Right lobe of liver (tissue), 6 donors: ENCODE data around the gene CPT2. TPM values are rescaled to one million over a fixed set of nuclear protein-coding genes. Genes with fewer than 3 reads are reported as not detected.

Source experiments
- ATAC-seq, 4 donors: fragments of 200-7000 bp; cut with Tn5 transposase; one replicate each; pipeline ENCODE4 v1.9.1; 2020; ENCODE audit warnings: mild to moderate bottlenecking in 4 of 4, moderate library complexity in 4 of 4
- DNase-seq, 3 donors: peaks; one replicate each; pipeline ENCODE4 v3.0.0-alpha.2; 2020
- H3K27ac ChIP-seq, 3 donors: fragments of 200-600 bp; one replicate each; pipeline ENCODE4 v1.8.0; 2022
- H3K27me3 ChIP-seq, 2 donors: fragments of 200-600 bp; one replicate each; pipeline ENCODE4 v1.8.0; 2022
- H3K36me3 ChIP-seq, 4 donors: fragments of 200-600 bp; sonication (generic) in 1 of 4; one replicate each; pipeline versions ENCODE4 v1.5.1 to v1.8.0; 2017 to 2022; ENCODE audit warnings: control low read depth in 1 of 4
- H3K4me1 ChIP-seq, 4 donors: fragments of 200-600 bp; sonication (generic) in 1 of 4; one replicate each; pipeline versions ENCODE4 v1.5.1 to v1.8.0; 2017 to 2022; ENCODE audit warnings: control low read depth in 1 of 4
- H3K4me3 ChIP-seq, 3 donors: fragments of 200-600 bp; one replicate each; pipeline ENCODE4 v1.8.0; 2022
- H3K9me3 ChIP-seq, 4 donors: fragments of 200-600 bp; sonication (generic) in 1 of 4; one replicate each; pipeline versions ENCODE4 v1.5.1 to v1.8.0; 2017 to 2022; ENCODE audit warnings: control low read depth in 1 of 4
- POLR2A ChIP-seq: fragments of 450-650 bp; IDR thresholded peaks from one replicate; pipeline ENCODE4 v1.6.1; 2017; ENCODE audit warnings: antibody characterized with exemption, mild to moderate bottlenecking
- WGBS: methylation state at CpG from one replicate; pipeline ENCODE4 v1.1.6; 2018; ENCODE audit warnings: low coverage, low lambda C conversion rate; ENCODE audit not compliant: insufficient coverage; ENCODE audit errors: missing lambda C conversion rate; 5-methylcytosine and 5-hydroxymethylcytosine counted together
- intact Hi-C, 2 donors: fragments of 100-400 bp; cut with DNase I; formaldehyde crosslinking; loops; one replicate each; pipeline versions ENCODE4 v1.11.2 to v1.14.1; 2022
- total RNA-seq, 6 experiments: library from RNA; depleted of rRNA in 2 of 6; stranded (reverse); fragments of >200 nt in 2 of 6; fragmentation: NEBNext Ultra II Directional in 3 of 6; extraction: Animal tissue kit (Norgen Biotek cat#: 25700) in 3 of 6; gene quantifications; one replicate each; pipeline versions ENCODE4 v1.1.0 to v1.2.4, GENCODE V29; 2016 to 2023
- TF ChIP-seq, protein P1 (sequence below), 4 donors: fragments of 200-600 bp in 3 of 4; fragments of 450-650 bp in 1 of 4; IDR thresholded peaks; one replicate each; pipeline versions ENCODE4 v1.5.1 to v1.8.0; 2016 to 2022; ENCODE audit warnings: antibody characterized with exemption in 4 of 4, mild to moderate bottlenecking in 2 of 4
- donor health status: DM: no; HTN: yes; CAD: no.
- donor health status: DM: no; HTN: no; CAD: no.
- donor health status: DM: no; HTN: no; CAD: no.
- donor health status: DM: no; HTN: yes; CAD: no.
- donor health status: DM: no; HTN: yes; CAD: no.

CPT2 gene
- total RNA-seq, 6 experiments from 2014 or later: 37.6 to 108 (median 81.6) TPM

DNA sequence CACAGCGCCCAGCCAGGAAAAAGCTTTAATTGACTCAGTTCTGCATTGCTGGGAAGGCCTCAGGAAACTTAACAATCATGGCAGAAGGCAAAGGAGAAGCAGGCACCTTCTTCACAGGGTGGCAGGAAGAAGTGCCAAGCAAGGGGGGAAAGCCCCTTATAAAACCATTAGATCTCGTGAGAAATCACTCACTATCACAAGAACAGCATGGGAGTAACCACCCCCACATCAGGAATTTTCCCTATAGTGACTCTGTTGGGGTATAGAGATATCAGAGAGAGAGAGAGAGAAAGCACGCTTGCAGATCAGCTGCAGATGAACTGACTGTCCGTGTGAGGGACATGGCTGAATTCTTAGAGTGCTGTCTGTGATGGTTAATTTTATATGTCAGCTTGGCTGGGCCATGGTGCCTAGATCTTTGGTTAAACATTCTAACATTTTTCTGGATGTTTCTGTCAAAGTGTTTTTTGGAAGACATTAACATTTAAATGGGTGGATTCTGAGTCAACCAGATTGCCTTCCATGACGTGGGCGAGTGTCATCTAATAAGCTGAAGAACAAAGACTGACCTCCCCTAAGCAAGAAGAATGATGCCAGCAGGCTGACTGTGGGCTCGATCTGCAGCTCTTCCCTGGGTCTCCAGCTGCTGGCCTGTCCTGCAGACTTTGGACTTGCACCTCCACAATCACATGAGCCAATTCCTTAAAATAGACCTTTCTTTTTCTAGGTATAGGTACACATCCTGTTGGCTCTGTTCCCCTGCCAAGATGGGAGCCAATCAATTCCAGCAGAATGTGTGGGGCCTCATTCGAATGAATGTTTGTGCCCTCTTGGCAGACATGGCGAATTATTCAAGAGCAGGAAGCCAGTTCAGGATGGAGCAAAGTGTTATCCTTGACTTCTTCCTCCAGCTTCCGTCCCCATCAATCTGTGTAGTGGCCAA lies 21.4 kb upstream of the CPT2 start:
- H3K4me3 ChIP-seq: no peak overlapping the region
- intact Hi-C loops: loop anchor here (10.0 kb wide), 3 partner anchors 80 to 270 kb away; no protein-coding TSS in a partner anchor
- ATAC-seq (peak in 3 of 4 donors; percentile 13 to 45 (median 34)), DNase-seq (no peak)
- no peaks in the 10 kb centered on the region for H3K36me3 ChIP-seq
- no peak overlapping the region for H3K27ac ChIP-seq
- H3K9me3 ChIP-seq: no peaks in the 10 kb centered on the region
- H3K4me1 ChIP-seq: peaks cover 0 to 28% (median 12%) of the 10 kb centered on the region in 4 donors
- no peaks in the 10 kb centered on the region for H3K27me3 ChIP-seq
- TF ChIP-seq, protein P1, sequence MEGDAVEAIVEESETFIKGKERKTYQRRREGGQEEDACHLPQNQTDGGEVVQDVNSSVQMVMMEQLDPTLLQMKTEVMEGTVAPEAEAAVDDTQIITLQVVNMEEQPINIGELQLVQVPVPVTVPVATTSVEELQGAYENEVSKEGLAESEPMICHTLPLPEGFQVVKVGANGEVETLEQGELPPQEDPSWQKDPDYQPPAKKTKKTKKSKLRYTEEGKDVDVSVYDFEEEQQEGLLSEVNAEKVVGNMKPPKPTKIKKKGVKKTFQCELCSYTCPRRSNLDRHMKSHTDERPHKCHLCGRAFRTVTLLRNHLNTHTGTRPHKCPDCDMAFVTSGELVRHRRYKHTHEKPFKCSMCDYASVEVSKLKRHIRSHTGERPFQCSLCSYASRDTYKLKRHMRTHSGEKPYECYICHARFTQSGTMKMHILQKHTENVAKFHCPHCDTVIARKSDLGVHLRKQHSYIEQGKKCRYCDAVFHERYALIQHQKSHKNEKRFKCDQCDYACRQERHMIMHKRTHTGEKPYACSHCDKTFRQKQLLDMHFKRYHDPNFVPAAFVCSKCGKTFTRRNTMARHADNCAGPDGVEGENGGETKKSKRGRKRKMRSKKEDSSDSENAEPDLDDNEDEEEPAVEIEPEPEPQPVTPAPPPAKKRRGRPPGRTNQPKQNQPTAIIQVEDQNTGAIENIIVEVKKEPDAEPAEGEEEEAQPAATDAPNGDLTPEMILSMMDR (IDR thresholded peaks at IDR 0.05): no peak
- TF ChIP-seq POLR2A: no peak
- WGBS: 66% methylated on average over 8 of the region's 10 CpGs

DNA sequence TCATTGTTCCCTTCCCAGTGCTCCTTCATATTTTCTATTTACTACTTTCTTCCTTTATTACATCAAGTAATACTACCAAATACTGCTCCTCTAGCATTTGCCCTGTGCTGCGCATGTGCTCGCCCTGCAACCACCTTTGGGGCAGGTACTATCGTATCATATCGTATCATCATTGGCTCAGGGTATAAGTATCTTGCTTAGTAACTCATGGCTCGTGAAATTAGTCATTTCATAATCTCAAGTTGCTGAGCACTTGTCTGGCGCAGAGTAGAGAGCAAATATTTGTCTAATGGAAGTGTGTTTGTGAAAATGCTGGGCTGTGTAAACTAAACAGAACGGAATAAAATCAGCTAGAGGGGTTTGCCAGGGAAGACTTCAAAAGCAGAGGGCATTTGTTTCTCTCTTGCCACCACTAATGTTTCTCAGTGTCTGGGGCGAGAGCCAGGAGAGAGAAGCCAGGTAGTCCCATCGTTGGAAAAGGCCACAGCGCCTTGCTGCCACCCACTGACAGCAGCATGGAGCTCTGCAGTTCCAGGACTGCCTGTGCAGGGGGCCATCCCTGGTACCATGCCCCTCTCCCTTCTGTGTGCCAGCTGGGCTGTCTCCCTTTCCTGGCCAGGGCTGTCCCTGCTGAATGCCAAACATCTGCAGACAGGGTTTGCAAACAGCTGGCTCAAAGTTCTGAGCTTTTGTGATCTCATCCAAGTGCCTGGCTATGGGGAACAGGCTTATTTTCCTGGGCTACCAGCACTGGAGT lies 20.0 kb upstream of the CPT2 start:
- peak; percentile 66 to 91 (median 86) for DNase-seq

DNA sequence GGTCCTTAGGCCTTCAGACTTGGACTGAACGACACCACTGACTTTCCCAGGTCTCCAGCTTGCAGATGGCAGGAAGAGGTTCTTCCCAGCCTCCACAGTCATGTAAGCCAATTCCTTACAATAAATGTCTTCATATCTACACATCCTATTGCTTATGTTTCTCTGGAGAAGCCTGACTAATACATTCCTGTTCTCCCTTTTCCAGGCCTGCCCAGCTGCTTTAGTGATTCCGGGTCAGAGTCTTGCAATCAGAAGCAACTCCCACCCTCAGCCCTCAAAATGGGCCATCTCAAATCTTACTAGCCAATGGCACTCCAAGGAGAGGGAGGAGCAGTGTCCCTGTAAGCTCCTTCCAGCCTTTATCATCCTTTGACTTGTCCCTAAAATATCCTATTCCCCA lies 16.4 kb upstream of the CPT2 start:
- WGBS: 80% methylated on average over 1 of the region's 2 CpGs
- no peak for TF ChIP-seq POLR2A
- TF ChIP-seq, protein P1 (IDR thresholded peaks at IDR 0.05): no peak
- H3K36me3 ChIP-seq: no peaks in the 10 kb centered on the region
- DNase-seq: no peak
- H3K9me3 ChIP-seq: no peaks in the 10 kb centered on the region
- H3K4me3 ChIP-seq: no peak overlapping the region
- H3K27ac ChIP-seq: no peak overlapping the region
- ATAC-seq: no peak
- intact Hi-C loops: loop anchor here in 1 of 2 donors (10.0 kb wide), 1 partner anchor 265 kb away; no protein-coding TSS in a partner anchor
- H3K4me1 ChIP-seq: peaks cover 0 to 59% (median 25%) of the 10 kb centered on the region in 4 donors
- H3K27me3 ChIP-seq: no peaks in the 10 kb centered on the region

More for the DNA sequence above, 20.0 kb upstream of the CPT2 start:
- ATAC-seq: peak; percentile 81 to 93 (median 90)
- no peak for TF ChIP-seq POLR2A
- TF ChIP-seq, protein P1 (IDR thresholded peaks at IDR 0.05): peak; percentile 27 to 70 (median 54)
- no peaks in the 10 kb centered on the region for H3K36me3 ChIP-seq
- H3K4me1 ChIP-seq: peaks cover 0 to 28% (median 12%) of the 10 kb centered on the region in 4 donors
- intact Hi-C loops: loop anchor here (10.0 kb wide), 3 partner anchors 82 to 272 kb away; no protein-coding TSS in a partner anchor
- no peak overlapping the region for H3K4me3 ChIP-seq
- no peaks in the 10 kb centered on the region for H3K27me3 ChIP-seq
- H3K9me3 ChIP-seq: no peaks in the 10 kb centered on the region
- 28% methylated on average over 8 of the region's 10 CpGs for WGBS
- H3K27ac ChIP-seq: peak overlapping the region in 2 of 3 donors; percentile 21 to 53

DNA sequence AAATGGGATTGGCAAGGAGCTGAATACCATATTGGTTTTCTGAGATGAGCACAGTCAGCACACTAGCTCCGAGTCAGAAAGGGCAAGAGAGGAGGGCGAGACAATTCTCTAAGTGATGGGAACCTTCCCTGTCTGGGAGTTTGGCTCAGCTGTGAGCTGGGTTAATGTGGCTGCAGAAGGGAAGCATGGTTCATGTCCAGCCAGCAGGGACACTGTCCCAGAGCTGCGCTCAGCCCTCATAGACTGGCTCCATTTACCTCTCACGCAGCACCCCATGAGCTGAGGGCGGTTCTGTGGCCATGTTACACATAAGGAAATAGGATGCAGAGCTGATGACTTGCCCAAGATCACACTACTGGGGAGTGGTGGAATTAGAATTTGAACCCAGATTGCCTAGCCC lies 15.7 kb upstream of the CPT2 start:
- Histone ChIP-seq H3K36me3 (no peaks in the 10 kb centered on the region), H3K4me1 (peaks cover 0 to 60% (median 24%) of the 10 kb centered on the region in 4 donors), H3K27ac (no peak overlapping the region), H3K27me3 (no peaks in the 10 kb centered on the region), H3K4me3 (no peak overlapping the region), H3K9me3 (no peaks in the 10 kb centered on the region)
- no peak for ATAC-seq
- DNase-seq: no peak
- TF ChIP-seq, protein P1 (IDR thresholded peaks at IDR 0.05): no peak
- no peak for TF ChIP-seq POLR2A
- 83% methylated on average over 3 of the region's 5 CpGs for WGBS
- intact Hi-C loops: loop anchor here in 1 of 2 donors (10.0 kb wide), 1 partner anchor 266 kb away; no protein-coding TSS in a partner anchor
